Measurements from ENCODE around the gene BSN. TPM values are rescaled to one million over a fixed set of nuclear protein-coding genes. Genes with fewer than 3 reads are reported as not detected.

BSN gene
- total and polyA plus RNA-seq, 2 of the 4 experiments (the other 2 are of a cell fraction), result under 0.01 to 0.03 TPM

DNA sequence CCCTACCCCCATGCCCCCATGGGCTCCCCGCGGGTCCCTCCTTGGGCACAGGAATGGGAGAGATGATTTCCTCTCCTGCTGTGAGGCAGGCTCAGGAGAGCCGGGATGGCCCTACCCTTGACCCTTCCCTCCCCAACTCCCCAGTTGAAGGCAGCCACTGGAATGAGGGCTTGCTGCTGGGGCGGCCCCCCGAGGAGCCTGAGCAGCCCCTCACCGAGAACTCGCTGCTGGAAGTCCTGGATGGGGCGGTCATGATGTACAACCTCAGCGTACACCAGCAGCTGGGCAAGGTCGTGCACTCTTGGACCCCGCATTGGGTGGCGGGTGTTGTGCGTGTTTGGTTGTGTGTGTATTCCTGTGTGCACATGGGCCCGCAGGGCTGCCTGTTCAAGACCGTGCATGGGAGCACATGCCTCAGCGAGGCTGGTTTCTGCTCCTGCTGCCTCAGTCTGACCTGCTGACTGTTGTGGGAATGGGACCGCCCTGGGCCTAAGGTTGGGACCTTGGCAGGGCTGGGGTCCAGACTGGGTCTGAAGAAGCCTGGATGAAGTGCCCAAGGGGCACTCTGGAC, 151.2 kb downstream of the BSN start:
- Histone ChIP-seq H3K18ac (ENCODE audit: low read depth, low read length) (no peak overlapping the region), H2BK20ac (ENCODE audit: low read depth, low read length) (no peak overlapping the region), H2BK120ac (ENCODE audit: low read depth, low read length) (no peak overlapping the region), H3K27me3 (ENCODE audit: control insufficient read depth, insufficient read depth, low read length) (no peaks in the 10 kb centered on the region), H3K9me1 (ENCODE audit: insufficient read depth, low read length) (no peaks in the 10 kb centered on the region), H3K27ac (ENCODE audit: insufficient read depth, low read length) (no peak overlapping the region), H3K9me3 (ENCODE audit: control insufficient read depth, insufficient read depth, low read length) (no peaks in the 10 kb centered on the region), H2AK9ac (replicated peaks; ENCODE audit: low read depth, low read length, poor library complexity) (no peak overlapping the region), H4K91ac (ENCODE audit: insufficient read depth, low read depth, low read length) (no peak overlapping the region), H3K4ac (ENCODE audit: low read depth, low read length) (no peak overlapping the region), H3K14ac (replicated peaks; ENCODE audit: low read depth, low read length) (no peak overlapping the region), H3K23ac (ENCODE audit: low read depth, low read length) (no peak overlapping the region), H3K79me1 (ENCODE audit: low read depth in 1 of 2, low read length in 2 of 2) (no peaks in the 10 kb centered on the region), H4K5ac (ENCODE audit: low read depth, low read length) (no peak overlapping the region), H4K20me1 (ENCODE audit: insufficient read depth, low read length) (peaks cover 7% of the 10 kb centered on the region; the same call in 1 of the 2 replicates), H3K4me1 (ENCODE audit: control insufficient read depth, insufficient read depth, low read length) (no peaks in the 10 kb centered on the region), H2BK5ac (ENCODE audit: low read depth, low read length, poor library complexity, severe bottlenecking) (no peak overlapping the region), H3K9ac (ENCODE audit: low read depth, low read length) (no peak overlapping the region), H4K8ac (ENCODE audit: low read depth in 2 of 2, low read length in 2 of 2) (no peak overlapping the region), H3K4me2 (ENCODE audit: low read depth, low read length) (no peak overlapping the region), H2BK15ac (ENCODE audit: low read depth, low read length) (no peak overlapping the region), H2AFZ (replicated peaks; ENCODE audit: low read length, poor library complexity) (no peak overlapping the region), H3K56ac (ENCODE audit: extremely low read depth, insufficient read depth, low read length) (no peak overlapping the region), H3K36me3 (ENCODE audit: control insufficient read depth, insufficient read depth, low read length) (peaks cover 35% of the 10 kb centered on the region), H2AK5ac (ENCODE audit: low read depth, low read length) (no peak overlapping the region), H3K4me3 (ENCODE audit: insufficient read depth, low read depth, low read length) (no peak overlapping the region)
- in situ Hi-C loops (cut with MboI; ENCODE audit: low sequenced_read_pairs) (no loop called here), dilution Hi-C loops (cut with HindIII; ENCODE audit: low sequenced_read_pairs, unreplicated experiment) (no loop called here), intact Hi-C loops (cut with micrococcal nuclease) (loop anchor here (10.0 kb wide), 1 partner anchor 389 kb away; no protein-coding TSS in a partner anchor)
- WGBS, 2 experiments (ENCODE audit: extremely low coverage in 2 of 2, insufficient read length in 1 of 2), result 95% methylated on average over 7 of the region's 17 CpGs; no CpG with 5 or more reads in 1 of the 2 experiments
- TF ChIP-seq RCOR1 (IDR thresholded peaks at IDR 0.05; ENCODE audit: insufficient replicate concordance, low read length) (no peak), NFE2L2 (IDR thresholded peaks at IDR 0.05; ENCODE audit: low read depth, low read length) (no peak), CEBPB (IDR thresholded peaks at IDR 0.05; ENCODE audit: low read depth, low read length) (no peak)
- POLR2A ChIA-PET (ENCODE audit: unreplicated experiment), result no interaction called here
- DNase-seq, result no peak
- ATAC-seq (ENCODE audit: low read depth), result no peak
- BruUV-seq (replicated peaks), result no TSS peak
- CTCF ChIA-PET, result no interaction called here

All from IMR-90 (cell line).